SH-SY5Y (cell line): ENCODE measurements around the gene VSIR.

ENCODE experiments used
- GATA2 ChIP-seq: IDR thresholded peaks from 2 replicates; pipeline ENCODE4 v1.6.1; 2011; ENCODE audit warnings: mild to moderate bottlenecking, low read depth, low read length
- GATA3 ChIP-seq: IDR thresholded peaks from 2 replicates; pipeline ENCODE4 v1.6.1; 2011; ENCODE audit warnings: low read depth, mild to moderate bottlenecking, low read length, moderate library complexity

GRCh38 chr10:71731791-71732190, 41.5 kb downstream of the VSIR start:
- no peak for TF ChIP-seq GATA2
- TF ChIP-seq GATA3 = no peak
